Measurements from ENCODE around the gene DLGAP4.

GRCh38 chr20:36499723-36500501 lies 193.8 kb downstream of the DLGAP4 start:
- TF ChIP-seq CTCF (conservative IDR thresholded peaks at IDR 0.05; ENCODE audit: low read depth, low read length) (no peak), EZH2 (IDR thresholded peaks at IDR 0.05; ENCODE audit: borderline replicate concordance, low read depth, low read length, poor library complexity, severe bottlenecking) (no peak)

Measured in A673 (cell line).